ENCODE results near the gene VAMP5.
"Not testable (repeated sequence)": the region's sequence is repeated elsewhere in the genome, so short reads cannot be mapped to it uniquely, and the experiment has no call there.

The VAMP5 gene

GRCh38 chr2:85557130-85557529 lies 27.1 kb upstream of the VAMP5 start:
- Histone ChIP-seq H4K20me1 (ENCODE audit: insufficient read depth, low read length) (peaks cover 3% of the 10 kb centered on the region; the same call in 1 of the 2 replicates), H3K36me3 (ENCODE audit: insufficient read depth, low read length) (peaks cover 58% of the 10 kb centered on the region), H3K27me3 (ENCODE audit: insufficient read depth, low read length, poor library complexity) (no peaks in the 10 kb centered on the region), H3K27ac (ENCODE audit: low read length) (no peak overlapping the region), H3K4me2 (ENCODE audit: insufficient read depth, low read length) (no peak overlapping the region), H3K9me3 (ENCODE audit: insufficient read depth, low read length, severe bottlenecking) (no peaks in the 10 kb centered on the region), H2AFZ (ENCODE audit: low read depth, low read length) (no peak overlapping the region), H3K4me1 (ENCODE audit: insufficient read depth, low read length) (peaks cover 27% of the 10 kb centered on the region), H3K4me3 (ENCODE audit: low read depth in 1 of 2, low read length in 2 of 2) (no peak overlapping the region), H3K79me2 (ENCODE audit: insufficient read depth, low read length) (peaks cover 47% of the 10 kb centered on the region), H3K9ac (ENCODE audit: low read depth, low read length) (no peak overlapping the region)
- ATAC-seq (ENCODE audit: insufficient read depth, low read depth) (no peak), DNase-seq (no peak)
- TF ChIP-seq CTCF (IDR thresholded peaks at IDR 0.05; ENCODE audit: borderline replicate concordance, extremely low read depth, low read length, poor library complexity, severe bottlenecking) (no peak), EZH2 (IDR thresholded peaks at IDR 0.05; ENCODE audit: borderline replicate concordance, low read depth, low read length, severe bottlenecking) (no peak)

GRCh38 chr2:85558160-85558559 lies 26.1 kb upstream of the VAMP5 start:
- Histone ChIP-seq H3K36me3 (ENCODE audit: insufficient read depth, low read length) (peaks cover 48% of the 10 kb centered on the region), H3K4me1 (ENCODE audit: insufficient read depth, low read length) (peaks cover 32% of the 10 kb centered on the region), H3K4me2 (ENCODE audit: insufficient read depth, low read length) (no peak overlapping the region), H3K27ac (ENCODE audit: low read length) (no peak overlapping the region), H3K79me2 (ENCODE audit: insufficient read depth, low read length) (peaks cover 47% of the 10 kb centered on the region), H3K4me3 (ENCODE audit: low read depth in 1 of 2, low read length in 2 of 2) (no peak overlapping the region), H3K9me3 (ENCODE audit: insufficient read depth, low read length, severe bottlenecking) (no peaks in the 10 kb centered on the region), H3K27me3 (ENCODE audit: insufficient read depth, low read length, poor library complexity) (no peaks in the 10 kb centered on the region), H2AFZ (ENCODE audit: low read depth, low read length) (no peak overlapping the region), H3K9ac (ENCODE audit: low read depth, low read length) (no peak overlapping the region), H4K20me1 (ENCODE audit: insufficient read depth, low read length) (peaks cover 3% of the 10 kb centered on the region; the same call in 1 of the 2 replicates)
- TF ChIP-seq CTCF (IDR thresholded peaks at IDR 0.05; ENCODE audit: borderline replicate concordance, extremely low read depth, low read length, poor library complexity, severe bottlenecking) (no peak), EZH2 (IDR thresholded peaks at IDR 0.05; ENCODE audit: borderline replicate concordance, low read depth, low read length, severe bottlenecking) (no peak)
- DNase-seq, result no peak
- ATAC-seq (ENCODE audit: insufficient read depth, low read depth), result no peak

GRCh38 chr2:85560403-85560726 lies 23.9 kb upstream of the VAMP5 start:
- Histone ChIP-seq H3K4me3 (ENCODE audit: low read depth in 1 of 2, low read length in 2 of 2) (peak overlapping the region; percentile 81 to 90; a peak in 3 of 4 replicates), H3K4me2 (ENCODE audit: insufficient read depth, low read length) (peak overlapping the region; percentile 84), H3K9ac (ENCODE audit: low read depth, low read length) (peak overlapping the region; percentile 91), H3K79me2 (ENCODE audit: insufficient read depth, low read length) (peaks cover 47% of the 10 kb centered on the region), H3K4me1 (ENCODE audit: insufficient read depth, low read length) (peaks cover 36% of the 10 kb centered on the region), H3K36me3 (ENCODE audit: insufficient read depth, low read length) (peaks cover 28% of the 10 kb centered on the region), H3K27ac (ENCODE audit: low read length) (peak overlapping the region; percentile 95; the same call in 1 of the 2 replicates)
- H4K20me1 ChIP-seq (ENCODE audit: insufficient read depth, low read length); H3K27me3 ChIP-seq (ENCODE audit: insufficient read depth, low read length, poor library complexity); ATAC-seq (ENCODE audit: insufficient read depth, low read depth); H2AFZ ChIP-seq (ENCODE audit: low read depth, low read length); DNase-seq; H3K9me3 ChIP-seq (ENCODE audit: insufficient read depth, low read length, severe bottlenecking): not testable (repeated sequence)

- no peak for DNase-seq
- Histone ChIP-seq H3K27ac (ENCODE audit: low read length) (peak overlapping the region; percentile 95), H4K20me1 (ENCODE audit: insufficient read depth, low read length) (peaks cover 3% of the 10 kb centered on the region; the same call in 1 of the 2 replicates), H3K27me3 (ENCODE audit: insufficient read depth, low read length, poor library complexity) (no peaks in the 10 kb centered on the region), H3K4me2 (ENCODE audit: insufficient read depth, low read length) (peak overlapping the region; percentile 84), H3K4me1 (ENCODE audit: insufficient read depth, low read length) (peaks cover 36% of the 10 kb centered on the region), H3K9me3 (ENCODE audit: insufficient read depth, low read length, severe bottlenecking) (no peaks in the 10 kb centered on the region), H3K79me2 (ENCODE audit: insufficient read depth, low read length) (peaks cover 47% of the 10 kb centered on the region), H3K4me3 (ENCODE audit: low read depth in 1 of 2, low read length in 2 of 2) (peak overlapping the region; percentile 81 to 90; a peak in 3 of 4 replicates), H2AFZ (ENCODE audit: low read depth, low read length) (peak overlapping the region; percentile 96), H3K36me3 (ENCODE audit: insufficient read depth, low read length) (peaks cover 24% of the 10 kb centered on the region), H3K9ac (ENCODE audit: low read depth, low read length) (peak overlapping the region; percentile 91)
- no peak for TF ChIP-seq EZH2 (IDR thresholded peaks at IDR 0.05; ENCODE audit: borderline replicate concordance, low read depth, low read length, severe bottlenecking)
- TF ChIP-seq CTCF (IDR thresholded peaks at IDR 0.05; ENCODE audit: borderline replicate concordance, extremely low read depth, low read length, poor library complexity, severe bottlenecking), result no peak
- ATAC-seq (ENCODE audit: insufficient read depth, low read depth), result no peak; the same call in 2 of the 3 replicates
Measured at GRCh38 chr2:85560812-85561279, 23.4 kb upstream of the VAMP5 start.
